GM19043 (cell line): ENCODE measurements around the gene TECRL.

Experiments used
- ATAC-seq: cut with Tn5 transposase; IDR thresholded peaks from one replicate; pipeline ENCODE4 v1.9.1; 2021; ENCODE audit warnings: low read depth; ENCODE audit not compliant: unreplicated experiment

TECRL gene

GRCh38 chr4:64409300-64409699, at the start of gene TECRL:
TECRL (minus strand) TSS chr4:64409450; CDS start chr4:64409351, 99 bp downstream.
- ATAC-seq = no peak

GRCh38 chr4:64432674-64433073, 23.4 kb upstream of the TECRL start:
- no peak for ATAC-seq

- no peak for ATAC-seq
These were observed 21.7 kb upstream of the TECRL start for GRCh38 chr4:64430933-64431332.

GRCh38 chr4:64417974-64418373, 8.7 kb upstream of the TECRL start:
- ATAC-seq = no peak

GRCh38 chr4:64407000-64407399, 2.2 kb downstream of the TECRL start:
- no peak for ATAC-seq

GRCh38 chr4:64405761-64406160, 3.5 kb downstream of the TECRL start:
- ATAC-seq = no peak

GRCh38 chr4:64402684-64403083, 6.6 kb downstream of the TECRL start:
- no peak for ATAC-seq

GRCh38 chr4:64399313-64400109, 9.7 kb downstream of the TECRL start:
- no peak for ATAC-seq

GRCh38 chr4:64394469-64394868, 14.8 kb downstream of the TECRL start:
- no peak for ATAC-seq

- no peak for ATAC-seq
These were observed 21.0 kb downstream of the TECRL start for GRCh38 chr4:64388252-64388651.

GRCh38 chr4:64385220-64385619, 24.0 kb downstream of the TECRL start:
- ATAC-seq = no peak

GRCh38 chr4:64384237-64385203, 24.7 kb downstream of the TECRL start:
- no peak for ATAC-seq

GRCh38 chr4:64368741-64369140, 40.5 kb downstream of the TECRL start:
- ATAC-seq = no peak

GRCh38 chr4:64361399-64361740, 47.9 kb downstream of the TECRL start:
- ATAC-seq = no peak

GRCh38 chr4:64360664-64361398, 48.4 kb downstream of the TECRL start:
- no peak for ATAC-seq

- ATAC-seq = no peak
These were observed 49.8 kb downstream of the TECRL start for GRCh38 chr4:64359489-64359888.

- no peak for ATAC-seq
These were observed 55.3 kb downstream of the TECRL start for GRCh38 chr4:64353904-64354303.

GRCh38 chr4:64341711-64342110, 67.5 kb downstream of the TECRL start:
- ATAC-seq = no peak

GRCh38 chr4:64340218-64341110, 68.8 kb downstream of the TECRL start:
- no peak for ATAC-seq

GRCh38 chr4:64334964-64335363, 74.3 kb downstream of the TECRL start:
- ATAC-seq = no peak
